Peyer's patch (tissue), 4 donors: ENCODE data around the gene CNPY4.

Experiments used
- POLR2A ChIP-seq, 2 donors: fragments of 450-650 bp; IDR thresholded peaks; one replicate each; pipeline ENCODE4 v1.5.1; 2017; ENCODE audit warnings: antibody characterized with exemption in 2 of 2, mild to moderate bottlenecking in 2 of 2, moderate library complexity in 2 of 2
- TF ChIP-seq, protein P1 (sequence below), 6 experiments: fragments of 450-650 bp in 4 of 6; fragments of 200-600 bp in 2 of 6; sonication (generic) in 1 of 6; IDR thresholded peaks; one replicate each; pipeline ENCODE4 v1.5.1; 2017 to 2019; ENCODE audit warnings: antibody characterized with exemption in 6 of 6, mild to moderate bottlenecking in 3 of 6, moderate library complexity in 1 of 6

DNA sequence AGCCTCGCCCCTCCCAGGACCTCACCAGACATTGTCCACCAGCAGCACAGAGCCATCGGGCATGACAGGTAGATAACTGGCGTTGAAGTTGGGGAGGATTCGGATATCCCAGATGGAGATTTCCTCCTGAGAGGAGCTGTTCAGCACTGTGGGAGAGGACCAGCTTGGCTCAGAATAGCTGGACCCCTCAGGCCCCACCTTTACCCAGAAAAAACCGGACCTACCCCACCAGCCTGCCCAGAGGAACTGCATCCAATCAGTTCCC is 37.6 kb downstream of the CNPY4 start:
- TF ChIP-seq, protein P1, sequence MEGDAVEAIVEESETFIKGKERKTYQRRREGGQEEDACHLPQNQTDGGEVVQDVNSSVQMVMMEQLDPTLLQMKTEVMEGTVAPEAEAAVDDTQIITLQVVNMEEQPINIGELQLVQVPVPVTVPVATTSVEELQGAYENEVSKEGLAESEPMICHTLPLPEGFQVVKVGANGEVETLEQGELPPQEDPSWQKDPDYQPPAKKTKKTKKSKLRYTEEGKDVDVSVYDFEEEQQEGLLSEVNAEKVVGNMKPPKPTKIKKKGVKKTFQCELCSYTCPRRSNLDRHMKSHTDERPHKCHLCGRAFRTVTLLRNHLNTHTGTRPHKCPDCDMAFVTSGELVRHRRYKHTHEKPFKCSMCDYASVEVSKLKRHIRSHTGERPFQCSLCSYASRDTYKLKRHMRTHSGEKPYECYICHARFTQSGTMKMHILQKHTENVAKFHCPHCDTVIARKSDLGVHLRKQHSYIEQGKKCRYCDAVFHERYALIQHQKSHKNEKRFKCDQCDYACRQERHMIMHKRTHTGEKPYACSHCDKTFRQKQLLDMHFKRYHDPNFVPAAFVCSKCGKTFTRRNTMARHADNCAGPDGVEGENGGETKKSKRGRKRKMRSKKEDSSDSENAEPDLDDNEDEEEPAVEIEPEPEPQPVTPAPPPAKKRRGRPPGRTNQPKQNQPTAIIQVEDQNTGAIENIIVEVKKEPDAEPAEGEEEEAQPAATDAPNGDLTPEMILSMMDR (IDR thresholded peaks at IDR 0.05): no peak
- no peak for TF ChIP-seq POLR2A (IDR thresholded peaks at IDR 0.05)
